HL-60 (cell line): Measurements from ENCODE around the gene GFRAL.

Source experiments
- DNase-seq, 2 experiments: peaks; one replicate each; pipeline ENCODE4 v3.0.0-alpha.2; 2010 to 2020; ENCODE audit warnings: low read depth in 1 of 2, low spot score in 1 of 2
- H3K27ac ChIP-seq: fragments of 250-450 bp; sonication (Bioruptor Pico); replicated peaks from 2 replicates; pipeline ENCODE4 v1.5.1; 2020; ENCODE audit warnings: mild to moderate bottlenecking, moderate library complexity
- H3K27me3 ChIP-seq: fragments of 250-450 bp; sonication (Bioruptor Pico); 2 replicates; pipeline ENCODE4 v1.5.1; 2021; ENCODE audit warnings: mild to moderate bottlenecking, moderate library complexity; ENCODE audit not compliant: insufficient read depth, poor library complexity, severe bottlenecking
- H3K4me3 ChIP-seq: replicated peaks from 2 replicates; pipeline ENCODE4 v1.5.1; 2011; ENCODE audit warnings: mild to moderate bottlenecking, control low read depth, low read length; ENCODE audit not compliant: insufficient read depth
- CTCF ChIP-seq: IDR thresholded peaks from one replicate; pipeline ENCODE4 v1.5.1; 2011; ENCODE audit warnings: low read length, control low read depth, inconsistent platforms; ENCODE audit not compliant: insufficient read depth
- GABPA ChIP-seq: IDR thresholded peaks from 2 replicates; pipeline ENCODE4 v1.6.1; 2012; ENCODE audit warnings: low read depth
- POLR2AphosphoS5 ChIP-seq: IDR thresholded peaks from 2 replicates; pipeline ENCODE4 v1.6.1; 2012; ENCODE audit warnings: low read depth
- REST ChIP-seq: IDR thresholded peaks from 2 replicates; pipeline ENCODE4 v1.6.1; 2012; ENCODE audit warnings: low read depth; ENCODE audit not compliant: insufficient replicate concordance
- SPI1 ChIP-seq: IDR thresholded peaks from 2 replicates; pipeline ENCODE4 v1.6.1; 2012; ENCODE audit warnings: low read depth, mild to moderate bottlenecking, borderline replicate concordance

GFRAL gene

GRCh38 chr6:55423933-55424332 is 96.7 kb downstream of the GFRAL start:
- Histone ChIP-seq H3K27ac (no peak overlapping the region), H3K27me3 (no peaks in the 10 kb centered on the region), H3K4me3 (no peak overlapping the region)
- TF ChIP-seq CTCF (no peak), SPI1 (no peak), REST (no peak), POLR2AphosphoS5 (no peak), GABPA (no peak)
- DNase-seq: no peak

- no peak overlapping the region for H3K27ac ChIP-seq
Measured at GRCh38 chr6:55433446-55434130, 106.3 kb downstream of the GFRAL start.

More at GRCh38 chr6:55433446-55434130, 106.3 kb downstream of the GFRAL start:
- Histone ChIP-seq H3K4me3 (no peak overlapping the region), H3K27me3 (no peaks in the 10 kb centered on the region)
- TF ChIP-seq GABPA: no peak
- no peak for TF ChIP-seq CTCF
- no peak for TF ChIP-seq REST
- TF ChIP-seq POLR2AphosphoS5: no peak
- no peak for TF ChIP-seq SPI1
- DNase-seq: no peak
